IMR-90 (cell line): ENCODE data around the gene HECW1. TPM values are rescaled to one million over a fixed set of nuclear protein-coding genes. Genes with fewer than 3 reads are reported as not detected.

Source experiments
- ATAC-seq: fragments of 200-7000 bp; cut with Tn5 transposase; 2 replicates; pipeline ENCODE4 v1.9.1; 2020; ENCODE audit warnings: low read depth, mild to moderate bottlenecking, moderate library complexity
- BruUV-seq: library from RNA; stranded (reverse); fragments of 400-500 nt; replicated peaks from 2 replicates; lab custom pipeline; 2021; lab: Mats Ljungman, UMichigan
- CTCF ChIA-PET: fragments of 300-600 bp; formaldehyde crosslinking; extraction: SDS; loops from one replicate; lab custom pipeline; 2021; ENCODE audit warnings: antibody characterized with exemption; lab: Yijun Ruan, JAX
- POLR2A ChIA-PET: fragments of 300-600 bp; sonication (Branson Sonifier 250); formaldehyde crosslinking; loops from one replicate; lab custom pipeline; 2022; ENCODE audit warnings: antibody characterized with exemption; ENCODE audit not compliant: unreplicated experiment; lab: Charles Lee
- DNase-seq: peaks from one replicate; pipeline ENCODE4 v3.0.0; 2013
- H2AFZ ChIP-seq: replicated peaks from 2 replicates; pipeline ENCODE3; 2013; ENCODE audit warnings: low read length, mild to moderate bottlenecking; ENCODE audit not compliant: poor library complexity
- H2AK5ac ChIP-seq: 2 replicates; pipeline ENCODE4 v1.6.1; 2013; ENCODE audit warnings: low read depth, low read length, inconsistent platforms
- H2AK9ac ChIP-seq: replicated peaks from 2 replicates; pipeline ENCODE3; 2013; ENCODE audit warnings: mild to moderate bottlenecking, low read depth, low read length, moderate library complexity; ENCODE audit not compliant: poor library complexity
- H2BK120ac ChIP-seq: 2 replicates; pipeline ENCODE4 v1.6.1; 2013; ENCODE audit warnings: low read depth, low read length, inconsistent platforms
- H2BK15ac ChIP-seq: 3 replicates; pipeline ENCODE4 v1.6.1; 2013; ENCODE audit warnings: low read depth, low read length, inconsistent platforms
- H2BK20ac ChIP-seq: 2 replicates; pipeline ENCODE4 v1.6.1; 2013; ENCODE audit warnings: low read depth, mild to moderate bottlenecking, inconsistent platforms, low read length, moderate library complexity
- H2BK5ac ChIP-seq: 2 replicates; pipeline ENCODE4 v1.6.1; 2013; ENCODE audit warnings: mild to moderate bottlenecking, low read depth, low read length, inconsistent platforms; ENCODE audit not compliant: poor library complexity, severe bottlenecking
- H3K14ac ChIP-seq: replicated peaks from 2 replicates; pipeline ENCODE4 v1.6.1; 2013; ENCODE audit warnings: low read depth, low read length, inconsistent platforms
- H3K18ac ChIP-seq: 2 replicates; pipeline ENCODE4 v1.6.1; 2013; ENCODE audit warnings: low read depth, low read length, control low read depth
- H3K23ac ChIP-seq: 2 replicates; pipeline ENCODE4 v1.6.1; 2013; ENCODE audit warnings: low read depth, low read length, inconsistent platforms
- H3K27ac ChIP-seq: 2 replicates; pipeline ENCODE4 v1.5.1; 2013; ENCODE audit warnings: mild to moderate bottlenecking, control low read depth, low read length; ENCODE audit not compliant: insufficient read depth
- H3K27me3 ChIP-seq: 2 replicates; pipeline ENCODE4 v1.6.1; 2013; ENCODE audit warnings: low read length; ENCODE audit not compliant: control insufficient read depth, insufficient read depth
- H3K36me3 ChIP-seq: 2 replicates; pipeline ENCODE4 v1.6.1; 2013; ENCODE audit warnings: low read length, mixed read lengths; ENCODE audit not compliant: control insufficient read depth, insufficient read depth
- H3K4ac ChIP-seq: 2 replicates; pipeline ENCODE4 v1.6.1; 2013; ENCODE audit warnings: low read depth, low read length, inconsistent platforms
- H3K4me1 ChIP-seq: 2 replicates; pipeline ENCODE4 v1.6.1; 2013; ENCODE audit warnings: low read length, mixed read lengths; ENCODE audit not compliant: control insufficient read depth, insufficient read depth
- H3K4me2 ChIP-seq: 2 replicates; pipeline ENCODE4 v1.6.1; 2013; ENCODE audit warnings: low read depth, mild to moderate bottlenecking, control low read depth, low read length, moderate library complexity
- H3K4me3 ChIP-seq: 2 replicates; pipeline ENCODE4 v1.5.1; 2013; ENCODE audit warnings: low read depth, mild to moderate bottlenecking, control low read depth, low read length, moderate library complexity; ENCODE audit not compliant: insufficient read depth
- H3K56ac ChIP-seq: 2 replicates; pipeline ENCODE4 v1.6.1; 2013; ENCODE audit warnings: low read length, inconsistent platforms; ENCODE audit not compliant: insufficient read depth; ENCODE audit errors: extremely low read depth
- H3K79me1 ChIP-seq, 2 experiments: 2 replicates each; pipeline ENCODE4 v1.6.1; 2013; ENCODE audit warnings: low read length in 2 of 2, inconsistent platforms in 1 of 2, low read depth in 1 of 2
- H3K9ac ChIP-seq: 2 replicates; pipeline ENCODE4 v1.6.1; 2013; ENCODE audit warnings: low read depth, low read length, control low read depth
- H3K9me1 ChIP-seq: 2 replicates; pipeline ENCODE4 v1.6.1; 2013; ENCODE audit warnings: low read length, inconsistent platforms; ENCODE audit not compliant: insufficient read depth
- H3K9me3 ChIP-seq: 2 replicates; pipeline ENCODE4 v1.6.1; 2013; ENCODE audit warnings: low read length; ENCODE audit not compliant: control insufficient read depth, insufficient read depth
- H4K20me1 ChIP-seq: 2 replicates; pipeline ENCODE4 v1.6.1; 2013; ENCODE audit warnings: low read length, inconsistent platforms; ENCODE audit not compliant: insufficient read depth
- H4K5ac ChIP-seq: 2 replicates; pipeline ENCODE4 v1.6.1; 2013; ENCODE audit warnings: mild to moderate bottlenecking, low read depth, low read length, control low read depth
- H4K8ac ChIP-seq, 2 experiments: 2 replicates each; pipeline ENCODE4 v1.6.1; 2013; ENCODE audit warnings: low read depth in 2 of 2, low read length in 2 of 2, control low read depth in 1 of 2, inconsistent platforms in 1 of 2
- H4K91ac ChIP-seq: 2 replicates; pipeline ENCODE4 v1.6.1; 2013; ENCODE audit warnings: low read depth, low read length, inconsistent platforms; ENCODE audit not compliant: insufficient read depth
- BHLHE40 ChIP-seq: fragments of 150-350 bp; IDR thresholded peaks from 2 replicates; pipeline ENCODE4 v1.6.1; 2016; ENCODE audit warnings: mild to moderate bottlenecking, low read depth, low read length
- CEBPB ChIP-seq: IDR thresholded peaks from 2 replicates; pipeline ENCODE4 v1.6.1; 2012; ENCODE audit warnings: low read depth, low read length, improper control_type of control experiment
- CHD1 ChIP-seq: IDR thresholded peaks from 2 replicates; pipeline ENCODE4 v1.6.1; 2012; ENCODE audit warnings: low read depth, low read length, improper control_type of control experiment
- FOS ChIP-seq: fragments of 150-350 bp; IDR thresholded peaks from 2 replicates; pipeline ENCODE4 v1.6.1; 2016; ENCODE audit warnings: low read depth, low read length
- MAFK ChIP-seq: IDR thresholded peaks from 2 replicates; pipeline ENCODE4 v1.6.1; 2012; ENCODE audit warnings: low read depth, low read length, improper control_type of control experiment
- MAZ ChIP-seq: IDR thresholded peaks from 2 replicates; pipeline ENCODE4 v1.6.1; 2012; ENCODE audit warnings: low read depth, mild to moderate bottlenecking, low read length, improper control_type of control experiment, moderate library complexity, borderline replicate concordance
- MXI1 ChIP-seq: IDR thresholded peaks from 2 replicates; pipeline ENCODE4 v1.6.1; 2012; ENCODE audit warnings: low read depth, mild to moderate bottlenecking, low read length, moderate library complexity, borderline replicate concordance
- NFE2L2 ChIP-seq: fragments of 150-350 bp; IDR thresholded peaks from 2 replicates; pipeline ENCODE4 v1.6.1; 2016; ENCODE audit warnings: low read depth, mild to moderate bottlenecking, low read length
- POLR2A ChIP-seq: IDR thresholded peaks from 2 replicates; pipeline ENCODE4 v1.6.1; 2012; ENCODE audit warnings: mild to moderate bottlenecking, low read depth, low read length
- RAD21 ChIP-seq: IDR thresholded peaks from 2 replicates; pipeline ENCODE4 v1.6.1; 2012; ENCODE audit warnings: low read length, improper control_type of control experiment
- RCOR1 ChIP-seq: IDR thresholded peaks from 2 replicates; pipeline ENCODE4 v1.6.1; 2012; ENCODE audit warnings: mild to moderate bottlenecking, low read length, improper control_type of control experiment; ENCODE audit not compliant: insufficient replicate concordance
- RFX5 ChIP-seq: IDR thresholded peaks from 2 replicates; pipeline ENCODE4 v1.8.0; 2012; ENCODE audit warnings: low read depth, mild to moderate bottlenecking, low read length, moderate library complexity
- SMC3 ChIP-seq: fragments of 150-350 bp; IDR thresholded peaks from 2 replicates; pipeline ENCODE4 v1.6.1; 2016; ENCODE audit warnings: low read depth, mild to moderate bottlenecking, antibody characterized with exemption, low read length, moderate library complexity
- WGBS, 2 experiments: methylation state at CpG; one replicate each; pipeline versions ENCODE4 v1.1.5 to v1.1.7; 2013; ENCODE audit warnings: missing lambda C conversion rate in 2 of 2; ENCODE audit not compliant: insufficient read length in 1 of 2; ENCODE audit errors: extremely low coverage in 2 of 2; 5-methylcytosine and 5-hydroxymethylcytosine counted together
- dilution Hi-C: fragments of 300-500 bp; cut with HindIII; formaldehyde crosslinking; loops from one replicate; pipeline ENCODE4 v1.14.3; 2018; ENCODE audit warnings: low sequenced_read_pairs; ENCODE audit not compliant: unreplicated experiment
- in situ Hi-C: fragments of 300-500 bp; cut with MboI; formaldehyde crosslinking; loops from 3 replicates; pipeline ENCODE4 v1.14.3; 2019; ENCODE audit warnings: low sequenced_read_pairs, inconsistent platforms, mixed read lengths
- intact Hi-C: fragments of 100-400 bp; cut with micrococcal nuclease; formaldehyde crosslinking; loops from 2 replicates; pipeline ENCODE4 v1.10.0; 2022
- polyA plus RNA-seq, 3 experiments: library from polyadenylated mRNA; depleted of rRNA; stranded (reverse); fragments of >200 nt; gene quantifications; 2 replicates each; pipeline ENCODE4 v1.2.3, GENCODE V29; 2012; ENCODE audit warnings: low replicate concordance in 1 of 3
- total RNA-seq: library from RNA; depleted of rRNA; stranded (reverse); fragments of >200 nt; gene quantifications from 2 replicates; pipeline ENCODE4 v1.2.3, GENCODE V29; 2012
- TF ChIP-seq, protein P1 (sequence below): fragments of 150-350 bp; IDR thresholded peaks from 2 replicates; pipeline ENCODE4 v1.6.1; 2017; ENCODE audit warnings: mild to moderate bottlenecking, antibody characterized with exemption, low read length, low read depth
- TF ChIP-seq, protein P2 (sequence below): conservative IDR thresholded peaks from 2 replicates; pipeline ENCODE4 v1.5.1; 2012; ENCODE audit warnings: mild to moderate bottlenecking, low read depth, low read length, improper control_type of control experiment
- TF ChIP-seq, protein P3 (sequence below): fragments of 150-350 bp; IDR thresholded peaks from 2 replicates; pipeline ENCODE4 v1.6.1; 2016; ENCODE audit warnings: low read depth, mild to moderate bottlenecking, low read length, moderate library complexity, borderline replicate concordance

The HECW1 gene
- total and polyA plus RNA-seq, 2 of the 4 experiments (the other 2 are of a cell fraction) = 0.56 to 1.3 TPM

DNA sequence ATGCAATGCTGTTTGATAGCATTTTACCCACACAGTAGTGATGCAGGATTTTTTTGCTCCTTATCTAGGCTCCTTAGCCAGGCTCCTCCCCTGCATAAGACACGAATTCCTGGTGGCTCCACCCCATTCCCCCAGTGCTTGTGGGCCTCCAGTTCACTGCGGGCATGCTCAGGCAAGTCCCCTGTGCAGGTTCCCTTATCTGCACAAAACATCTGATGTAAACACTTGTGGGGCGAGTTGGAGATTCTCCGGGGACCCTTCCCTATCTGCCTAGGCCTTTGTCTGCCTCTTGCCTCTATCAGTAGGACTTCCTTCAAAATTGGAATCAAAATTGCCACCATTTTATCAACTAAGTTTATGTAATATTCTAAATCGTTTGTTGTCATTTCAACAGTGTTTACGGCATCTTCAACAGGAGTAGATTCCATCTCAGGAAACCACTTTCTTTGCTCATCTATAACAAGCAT, 465.1 kb downstream of the HECW1 start:
- Histone ChIP-seq H2BK120ac (peak overlapping the region; percentile 81), H3K4me3 (no peak overlapping the region), H4K5ac (peak overlapping the region; percentile 96; the same call in 1 of the 2 replicates), H2BK5ac (peak overlapping the region; percentile 77), H3K14ac (peak overlapping the region; percentile 72), H4K8ac (peak overlapping the region; percentile 48 to 93; a peak in 3 of 4 replicates), H3K4ac (peak overlapping the region; percentile 67; the same call in 1 of the 2 replicates), H2AFZ (peak overlapping the region; percentile 57), H2BK20ac (peak overlapping the region; percentile 83), H3K9me3 (no peaks in the 10 kb centered on the region), H3K79me1 (no peaks in the 10 kb centered on the region), H4K91ac (peak overlapping the region; percentile 51; the same call in 1 of the 2 replicates), H4K20me1 (no peaks in the 10 kb centered on the region), H2AK9ac (no peak overlapping the region), H3K36me3 (no peaks in the 10 kb centered on the region), H3K27me3 (peaks cover 2% of the 10 kb centered on the region; the same call in 1 of the 2 replicates), H3K23ac (peak overlapping the region; percentile 87; the same call in 1 of the 2 replicates), H3K56ac (no peak overlapping the region), H3K18ac (peak overlapping the region; percentile 87), H2BK15ac (no peak overlapping the region), H2AK5ac (0 out of 2 replicates have a peak overlapping the region, but pooled peaks have one; percentile 81), H3K4me2 (no peak overlapping the region), H3K9ac (no peak overlapping the region), H3K9me1 (peaks cover 3% of the 10 kb centered on the region; the same call in 1 of the 2 replicates), H3K27ac (peak overlapping the region; percentile 65; the same call in 1 of the 2 replicates), H3K4me1 (peaks cover 6% of the 10 kb centered on the region)
- in situ Hi-C loops (no loop called here), dilution Hi-C loops (no loop called here), intact Hi-C loops (no loop called here)
- POLR2A ChIA-PET = no interaction called here
- BruUV-seq = no TSS peak
- TF ChIP-seq NFE2L2 (no peak), MXI1 (no peak), POLR2A (no peak), CEBPB (no peak), RAD21 (no peak), BHLHE40 (no peak), SMC3 (no peak), MAZ (no peak), CHD1 (no peak), RCOR1 (no peak), FOS (no peak), MAFK (no peak), RFX5 (no peak)
- TF ChIP-seq, protein P1, sequence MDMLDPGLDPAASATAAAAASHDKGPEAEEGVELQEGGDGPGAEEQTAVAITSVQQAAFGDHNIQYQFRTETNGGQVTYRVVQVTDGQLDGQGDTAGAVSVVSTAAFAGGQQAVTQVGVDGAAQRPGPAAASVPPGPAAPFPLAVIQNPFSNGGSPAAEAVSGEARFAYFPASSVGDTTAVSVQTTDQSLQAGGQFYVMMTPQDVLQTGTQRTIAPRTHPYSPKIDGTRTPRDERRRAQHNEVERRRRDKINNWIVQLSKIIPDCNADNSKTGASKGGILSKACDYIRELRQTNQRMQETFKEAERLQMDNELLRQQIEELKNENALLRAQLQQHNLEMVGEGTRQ = no peak
- TF ChIP-seq, protein P2, sequence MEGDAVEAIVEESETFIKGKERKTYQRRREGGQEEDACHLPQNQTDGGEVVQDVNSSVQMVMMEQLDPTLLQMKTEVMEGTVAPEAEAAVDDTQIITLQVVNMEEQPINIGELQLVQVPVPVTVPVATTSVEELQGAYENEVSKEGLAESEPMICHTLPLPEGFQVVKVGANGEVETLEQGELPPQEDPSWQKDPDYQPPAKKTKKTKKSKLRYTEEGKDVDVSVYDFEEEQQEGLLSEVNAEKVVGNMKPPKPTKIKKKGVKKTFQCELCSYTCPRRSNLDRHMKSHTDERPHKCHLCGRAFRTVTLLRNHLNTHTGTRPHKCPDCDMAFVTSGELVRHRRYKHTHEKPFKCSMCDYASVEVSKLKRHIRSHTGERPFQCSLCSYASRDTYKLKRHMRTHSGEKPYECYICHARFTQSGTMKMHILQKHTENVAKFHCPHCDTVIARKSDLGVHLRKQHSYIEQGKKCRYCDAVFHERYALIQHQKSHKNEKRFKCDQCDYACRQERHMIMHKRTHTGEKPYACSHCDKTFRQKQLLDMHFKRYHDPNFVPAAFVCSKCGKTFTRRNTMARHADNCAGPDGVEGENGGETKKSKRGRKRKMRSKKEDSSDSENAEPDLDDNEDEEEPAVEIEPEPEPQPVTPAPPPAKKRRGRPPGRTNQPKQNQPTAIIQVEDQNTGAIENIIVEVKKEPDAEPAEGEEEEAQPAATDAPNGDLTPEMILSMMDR = no peak
- TF ChIP-seq, protein P3, sequence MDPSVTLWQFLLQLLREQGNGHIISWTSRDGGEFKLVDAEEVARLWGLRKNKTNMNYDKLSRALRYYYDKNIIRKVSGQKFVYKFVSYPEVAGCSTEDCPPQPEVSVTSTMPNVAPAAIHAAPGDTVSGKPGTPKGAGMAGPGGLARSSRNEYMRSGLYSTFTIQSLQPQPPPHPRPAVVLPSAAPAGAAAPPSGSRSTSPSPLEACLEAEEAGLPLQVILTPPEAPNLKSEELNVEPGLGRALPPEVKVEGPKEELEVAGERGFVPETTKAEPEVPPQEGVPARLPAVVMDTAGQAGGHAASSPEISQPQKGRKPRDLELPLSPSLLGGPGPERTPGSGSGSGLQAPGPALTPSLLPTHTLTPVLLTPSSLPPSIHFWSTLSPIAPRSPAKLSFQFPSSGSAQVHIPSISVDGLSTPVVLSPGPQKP = no peak
- ATAC-seq (peak; percentile 68), DNase-seq (peak; percentile 61)
- WGBS, 2 experiments = 14% methylated on average over 1 of the region's 6 CpGs; no CpG with 5 or more reads in 1 of the 2 experiments
- CTCF ChIA-PET = no interaction called here
